Uterus (tissue), 4 donors: ENCODE data around the gene ARHGAP15. TPM values are rescaled to one million over a fixed set of nuclear protein-coding genes. Genes with fewer than 3 reads are reported as not detected.

Experiments used
- DNase-seq, 2 donors: peaks; one replicate each; pipeline ENCODE4 v3.0.0-alpha.2; 2019 to 2020
- H3K27ac ChIP-seq, 2 donors: fragments of 200-600 bp; sonication (generic); 1 replicate in 1 of 2; 2 replicates in 1 of 2; pipeline ENCODE4 v1.5.1; 2016 to 2018
- H3K27me3 ChIP-seq, 2 donors: fragments of 200-600 bp; sonication (generic); one replicate each; pipeline ENCODE4 v1.5.1; 2018 to 2019; ENCODE audit warnings: control low read depth in 1 of 2
- H3K36me3 ChIP-seq, 2 donors: fragments of 200-600 bp; sonication (generic); one replicate each; pipeline ENCODE4 v1.5.1; 2019; ENCODE audit warnings: control low read depth in 1 of 2
- H3K4me1 ChIP-seq, 2 donors: fragments of 200-600 bp; sonication (generic); one replicate each; pipeline ENCODE4 v1.5.1; 2018 to 2019; ENCODE audit warnings: control low read depth in 1 of 2
- H3K4me3 ChIP-seq, 2 donors: fragments of 200-600 bp; sonication (generic); 1 replicate in 1 of 2; 2 replicates in 1 of 2; pipeline ENCODE4 v1.5.1; 2018 to 2019; ENCODE audit warnings: mild to moderate bottlenecking in 1 of 2
- H3K9me3 ChIP-seq, 2 donors: fragments of 200-600 bp; sonication (generic); one replicate each; pipeline ENCODE4 v1.5.1; 2019; ENCODE audit warnings: control low read depth in 1 of 2
- CTCF ChIP-seq, 4 experiments: fragments of 200-600 bp in 2 of 4; fragments of 450-650 bp in 2 of 4; sonication (generic) in 2 of 4; IDR thresholded peaks; one replicate each; pipeline ENCODE4 v1.5.1; 2016 to 2019; ENCODE audit warnings: antibody characterized with exemption in 4 of 4, mild to moderate bottlenecking in 2 of 4, moderate library complexity in 1 of 4
- POLR2A ChIP-seq, 2 donors: fragments of 450-650 bp; IDR thresholded peaks; one replicate each; pipeline ENCODE4 v1.6.1; 2016; ENCODE audit warnings: antibody characterized with exemption in 2 of 2, mild to moderate bottlenecking in 1 of 2, moderate library complexity in 1 of 2
- intact Hi-C: fragments of 100-400 bp; cut with DNase I; formaldehyde crosslinking; loops from one replicate; pipeline ENCODE4 v1.15.1; 2023; ENCODE audit warnings: low total_unique reads
- total RNA-seq, 4 donors: library from RNA; depleted of rRNA in 3 of 4; stranded (reverse); fragments of >200 nt in 3 of 4; gene quantifications; one replicate each; pipeline versions ENCODE4 v1.1.0 to v1.2.4, GENCODE V29; 2014 to 2023
- donor health status: DM: yes; HTN: yes; CAD: no.

The ARHGAP15 gene
- total RNA-seq, 4 donors from 2014 or later = 0.88 to 28.4 (median 6.6) TPM

GRCh38 chr2:143622106-143622505 lies 492.9 kb downstream of the ARHGAP15 start:
- Histone ChIP-seq H3K4me1 (no peaks in the 10 kb centered on the region), H3K4me3 (no peak overlapping the region)
- TF ChIP-seq CTCF (IDR thresholded peaks at IDR 0.05) (no peak), POLR2A (IDR thresholded peaks at IDR 0.05) (no peak)

GRCh38 chr2:143623231-143623908 lies 494.2 kb downstream of the ARHGAP15 start:
- no peaks in the 10 kb centered on the region for H3K36me3 ChIP-seq
- DNase-seq = no peak
- H3K27me3 ChIP-seq = no peaks in the 10 kb centered on the region
- no peaks in the 10 kb centered on the region for H3K4me1 ChIP-seq
- no peak overlapping the region for H3K4me3 ChIP-seq
- H3K27ac ChIP-seq = no peak overlapping the region
- TF ChIP-seq CTCF (IDR thresholded peaks at IDR 0.05) (no peak), POLR2A (IDR thresholded peaks at IDR 0.05) (no peak)
- intact Hi-C loops = no loop called here
- H3K9me3 ChIP-seq = no peaks in the 10 kb centered on the region

More at GRCh38 chr2:143622106-143622505, 492.9 kb downstream of the ARHGAP15 start:
- Histone ChIP-seq H3K27ac (no peak overlapping the region), H3K36me3 (no peaks in the 10 kb centered on the region), H3K27me3 (no peaks in the 10 kb centered on the region), H3K9me3 (no peaks in the 10 kb centered on the region)
- intact Hi-C loops = no loop called here
- no peak for DNase-seq

GRCh38 chr2:143623909-143624260 lies 494.7 kb downstream of the ARHGAP15 start:
- no peaks in the 10 kb centered on the region for H3K36me3 ChIP-seq
- TF ChIP-seq CTCF (IDR thresholded peaks at IDR 0.05) (no peak), POLR2A (IDR thresholded peaks at IDR 0.05) (no peak)
- H3K9me3 ChIP-seq = no peaks in the 10 kb centered on the region
- H3K27me3 ChIP-seq = no peaks in the 10 kb centered on the region
- no peaks in the 10 kb centered on the region for H3K4me1 ChIP-seq
- no peak overlapping the region for H3K4me3 ChIP-seq
- no peak overlapping the region for H3K27ac ChIP-seq
- intact Hi-C loops = no loop called here
- no peak for DNase-seq

GRCh38 chr2:143629340-143629739 lies 500.1 kb downstream of the ARHGAP15 start:
- no peaks in the 10 kb centered on the region for H3K4me1 ChIP-seq
- no peak overlapping the region for H3K4me3 ChIP-seq
- no peak overlapping the region for H3K27ac ChIP-seq
- no peaks in the 10 kb centered on the region for H3K36me3 ChIP-seq
- intact Hi-C loops = no loop called here
- DNase-seq = no peak
- no peaks in the 10 kb centered on the region for H3K9me3 ChIP-seq
- no peaks in the 10 kb centered on the region for H3K27me3 ChIP-seq
- no peak for TF ChIP-seq POLR2A (IDR thresholded peaks at IDR 0.05)

GRCh38 chr2:143632751-143633374 lies 503.6 kb downstream of the ARHGAP15 start:
- no peaks in the 10 kb centered on the region for H3K27me3 ChIP-seq
- no peak for DNase-seq
- no peaks in the 10 kb centered on the region for H3K4me1 ChIP-seq
- H3K36me3 ChIP-seq = no peaks in the 10 kb centered on the region
- no peaks in the 10 kb centered on the region for H3K9me3 ChIP-seq
- intact Hi-C loops = no loop called here
- H3K27ac ChIP-seq = no peak overlapping the region
- H3K4me3 ChIP-seq = no peak overlapping the region
- TF ChIP-seq POLR2A (IDR thresholded peaks at IDR 0.05) (no peak), CTCF (IDR thresholded peaks at IDR 0.05) (no peak)
